Lung (tissue), 12 donors: Measurements from ENCODE around the gene KRT86. TPM values are rescaled to one million over a fixed set of nuclear protein-coding genes. Genes with fewer than 3 reads are reported as not detected.

Source experiments
- ATAC-seq: fragments of 200-7000 bp; cut with Tn5 transposase; one replicate; pipeline ENCODE4 v1.9.1; 2020; ENCODE audit warnings: moderate number of reproducible peaks; ENCODE audit not compliant: insufficient read depth, low FRiP score
- DNase-seq, 3 donors: peaks; one replicate each; pipeline ENCODE4 v3.0.0-alpha.2; 2013 to 2017
- H3K27ac ChIP-seq, 2 donors: one replicate each; pipeline ENCODE4 v1.5.1; 2013; ENCODE audit warnings: mild to moderate bottlenecking in 2 of 2, moderate library complexity in 2 of 2, control low read depth in 1 of 2, inconsistent platforms in 1 of 2, low read depth in 1 of 2, low read length in 1 of 2
- H3K27me3 ChIP-seq, 3 donors: one replicate each; pipeline ENCODE4 v1.5.1; 2013; ENCODE audit warnings: low read length in 2 of 3; ENCODE audit not compliant: control insufficient read depth in 3 of 3, insufficient read depth in 3 of 3
- H3K36me3 ChIP-seq, 4 donors: one replicate each; pipeline ENCODE4 v1.5.1; 2013; ENCODE audit warnings: low read length in 4 of 4, mild to moderate bottlenecking in 1 of 4, moderate library complexity in 1 of 4; ENCODE audit not compliant: control insufficient read depth in 4 of 4, insufficient read depth in 4 of 4
- H3K4me1 ChIP-seq, 5 donors: one replicate each; pipeline ENCODE4 v1.5.1; 2013; ENCODE audit warnings: low read length in 5 of 5, mild to moderate bottlenecking in 2 of 5, moderate library complexity in 1 of 5; ENCODE audit not compliant: control insufficient read depth in 5 of 5, insufficient read depth in 5 of 5
- H3K4me3 ChIP-seq: one replicate; pipeline ENCODE4 v1.5.1; 2013; ENCODE audit warnings: mild to moderate bottlenecking, control low read depth, moderate library complexity
- H3K9ac ChIP-seq, 2 donors: one replicate each; pipeline ENCODE4 v1.5.1; 2013; ENCODE audit warnings: low read length in 2 of 2, control low read depth in 1 of 2; ENCODE audit not compliant: insufficient read depth in 1 of 2
- H3K9me3 ChIP-seq, 4 donors: one replicate each; pipeline ENCODE4 v1.5.1; 2013; ENCODE audit warnings: low read length in 3 of 4, mild to moderate bottlenecking in 1 of 4, moderate library complexity in 1 of 4; ENCODE audit not compliant: control insufficient read depth in 4 of 4, insufficient read depth in 3 of 4
- WGBS, 2 donors: extraction: QIAGEN DNeasy Blood & Tissue Kit; methylation state at CpG; one replicate each; pipeline ENCODE4 v1.1.7; 2013; 5-methylcytosine and 5-hydroxymethylcytosine counted together
- polyA plus RNA-seq, 2 donors: library from polyadenylated mRNA; stranded (reverse); fragments of 200-250 nt; gene quantifications; one replicate each; pipeline ENCODE4 v1.2.1, GENCODE V29; 2013
- total RNA-seq, 2 donors: library from RNA; depleted of rRNA in 1 of 2; stranded (reverse); fragments of >200 nt in 1 of 2; gene quantifications; one replicate each; pipeline ENCODE4 v1.2.1, GENCODE V29; 2014 to 2021
- TF ChIP-seq, protein P1 (sequence below): IDR thresholded peaks from 2 replicates; pipeline ENCODE4 v1.5.1; 2012; ENCODE audit warnings: mild to moderate bottlenecking; ENCODE audit errors: control extremely low read depth, extremely low read depth
- donor health status: control.
- donor health status: control.
- donor health status: Bipolar disorder and iron deficiency.
- donor health status: healthy.
- donor health status: DM: yes; HTN: yes; CAD: no.

KRT86 gene
- total and polyA plus RNA-seq, 4 donors = 0.11 to 1.1 (median 0.31) TPM; not detected in 1

DNA sequence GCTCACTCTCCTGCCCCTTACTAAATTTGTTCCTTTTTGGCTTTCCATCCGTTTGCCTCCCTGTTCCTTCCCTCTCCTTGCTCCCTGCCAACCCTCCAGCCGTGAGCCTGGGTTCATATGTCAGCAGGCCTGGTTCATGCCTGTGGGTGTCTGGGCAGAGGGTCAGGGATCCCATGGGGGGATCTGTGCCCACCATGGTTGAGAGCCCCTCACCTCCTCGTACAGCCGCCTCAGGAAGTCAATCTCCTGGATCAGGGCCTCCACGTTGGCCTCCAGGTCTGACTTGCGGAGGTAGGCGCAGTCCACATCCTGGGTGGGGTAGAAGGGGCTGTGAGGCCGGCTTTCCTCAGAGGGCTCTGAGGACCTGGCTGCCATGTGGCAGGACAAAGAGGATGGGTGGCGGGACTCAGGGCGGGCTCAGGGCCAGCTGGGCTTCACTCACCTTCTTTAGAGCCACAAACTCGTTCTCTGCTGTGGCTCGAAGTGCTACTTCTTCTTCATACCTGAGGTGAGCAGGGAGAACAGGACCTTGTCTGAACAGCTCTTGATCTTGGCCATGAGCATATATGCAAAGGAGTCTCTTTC lies 43.1 kb downstream of the KRT86 start:
- WGBS, 2 donors = 85 to 87% methylated on average over 12 of the region's 12 CpGs
- DNase-seq (no peak), ATAC-seq (no peak)
- Histone ChIP-seq H3K27ac (no peak overlapping the region), H3K36me3 (no peaks in the 10 kb centered on the region), H3K27me3 (peaks cover 0 to 12% (median 11%) of the 10 kb centered on the region in 3 donors), H3K9ac (no peak overlapping the region), H3K4me1 (no peaks in the 10 kb centered on the region), H3K4me3 (no peak overlapping the region), H3K9me3 (no peaks in the 10 kb centered on the region)
- TF ChIP-seq, protein P1, sequence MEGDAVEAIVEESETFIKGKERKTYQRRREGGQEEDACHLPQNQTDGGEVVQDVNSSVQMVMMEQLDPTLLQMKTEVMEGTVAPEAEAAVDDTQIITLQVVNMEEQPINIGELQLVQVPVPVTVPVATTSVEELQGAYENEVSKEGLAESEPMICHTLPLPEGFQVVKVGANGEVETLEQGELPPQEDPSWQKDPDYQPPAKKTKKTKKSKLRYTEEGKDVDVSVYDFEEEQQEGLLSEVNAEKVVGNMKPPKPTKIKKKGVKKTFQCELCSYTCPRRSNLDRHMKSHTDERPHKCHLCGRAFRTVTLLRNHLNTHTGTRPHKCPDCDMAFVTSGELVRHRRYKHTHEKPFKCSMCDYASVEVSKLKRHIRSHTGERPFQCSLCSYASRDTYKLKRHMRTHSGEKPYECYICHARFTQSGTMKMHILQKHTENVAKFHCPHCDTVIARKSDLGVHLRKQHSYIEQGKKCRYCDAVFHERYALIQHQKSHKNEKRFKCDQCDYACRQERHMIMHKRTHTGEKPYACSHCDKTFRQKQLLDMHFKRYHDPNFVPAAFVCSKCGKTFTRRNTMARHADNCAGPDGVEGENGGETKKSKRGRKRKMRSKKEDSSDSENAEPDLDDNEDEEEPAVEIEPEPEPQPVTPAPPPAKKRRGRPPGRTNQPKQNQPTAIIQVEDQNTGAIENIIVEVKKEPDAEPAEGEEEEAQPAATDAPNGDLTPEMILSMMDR = no peak

DNA sequence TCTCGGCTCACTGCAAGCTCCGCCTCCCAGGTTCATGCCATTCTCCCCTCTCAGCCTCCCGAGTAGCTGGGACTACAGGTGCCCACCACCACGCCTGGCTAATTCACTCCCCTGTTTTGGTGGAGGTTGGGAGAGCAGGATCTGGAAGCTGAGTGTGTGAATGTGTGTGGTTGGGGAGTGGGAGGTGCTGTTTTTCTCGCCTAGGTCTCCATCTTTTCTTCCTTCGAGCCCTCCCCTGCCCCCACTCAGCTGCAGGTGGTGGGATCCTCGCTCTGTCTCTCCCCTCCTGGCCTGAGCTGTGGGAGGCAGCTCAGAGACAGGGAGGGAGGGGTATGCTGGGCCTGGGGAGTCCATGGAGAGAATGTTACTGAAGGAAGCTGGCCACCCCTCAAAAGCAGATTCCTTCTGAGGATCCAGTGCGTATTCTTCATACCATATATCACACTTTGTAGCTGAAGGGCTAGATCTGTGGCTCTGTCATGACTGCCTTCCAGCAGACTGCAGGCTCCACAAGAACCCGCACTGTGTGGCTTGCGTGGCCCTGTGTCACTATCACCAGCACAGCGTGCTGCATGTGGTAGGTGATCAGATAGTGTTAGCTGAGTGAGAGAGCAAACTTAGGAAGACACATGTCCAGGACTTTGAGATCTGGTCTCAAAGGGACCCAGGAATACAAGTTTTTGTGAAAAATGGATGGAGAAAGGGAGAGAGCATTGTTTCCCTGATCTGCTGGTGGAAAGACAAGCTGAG lies 44.0 kb downstream of the KRT86 start:
- H3K4me1 ChIP-seq = no peaks in the 10 kb centered on the region
- ATAC-seq (no peak), DNase-seq (no peak)
- WGBS, 2 donors = 83 to 94% methylated on average over 11 of the region's 11 CpGs
- no peaks in the 10 kb centered on the region for H3K36me3 ChIP-seq
- H3K4me3 ChIP-seq = no peak overlapping the region
- H3K27me3 ChIP-seq = peaks cover 0 to 11% (median 11%) of the 10 kb centered on the region in 3 donors
- TF ChIP-seq, protein P1 = no peak
- no peak overlapping the region for H3K27ac ChIP-seq
- no peak overlapping the region for H3K9ac ChIP-seq
- no peaks in the 10 kb centered on the region for H3K9me3 ChIP-seq

- no peak for ATAC-seq
- peaks cover 0 to 11% (median 8%) of the 10 kb centered on the region in 3 donors for H3K27me3 ChIP-seq
- H3K27ac ChIP-seq = no peak overlapping the region
- DNase-seq = no peak
- H3K9me3 ChIP-seq = no peaks in the 10 kb centered on the region
- no peaks in the 10 kb centered on the region for H3K36me3 ChIP-seq
- no peaks in the 10 kb centered on the region for H3K4me1 ChIP-seq
- no peak overlapping the region for H3K9ac ChIP-seq
- no peak overlapping the region for H3K4me3 ChIP-seq
- WGBS, 2 donors = 70 to 72% methylated on average over 11 of the region's 11 CpGs
- TF ChIP-seq, protein P1 = no peak
Measured at GRCh38 chr12:52319097-52319496, 44.7 kb downstream of the KRT86 start.
